Coronary artery (tissue), 2 donors: ENCODE results near the gene VPS35L.
"Not testable (repeated sequence)": the region's sequence is repeated elsewhere in the genome, so short reads cannot be mapped to it uniquely, and the experiment has no call there.

ENCODE experiments used
- DNase-seq: peaks from one replicate; pipeline ENCODE4 v3.0.0-alpha.2; 2017; ENCODE audit warnings: low spot score
- H3K27ac ChIP-seq, 2 donors: fragments of 200-600 bp; sonication (generic); one replicate each; pipeline ENCODE4 v1.5.1; 2016 to 2019
- H3K4me3 ChIP-seq: fragments of 200-600 bp; sonication (generic); 2 replicates; pipeline ENCODE4 v1.5.1; 2016; ENCODE audit warnings: mild to moderate bottlenecking, moderate library complexity
- CTCF ChIP-seq: fragments of 200-600 bp; sonication (generic); IDR thresholded peaks from one replicate; pipeline ENCODE4 v1.5.1; 2019; ENCODE audit warnings: antibody characterized with exemption

The VPS35L gene

GRCh38 chr16:19654147-19654546 lies 98.6 kb downstream of the VPS35L start:
- TF ChIP-seq CTCF, result no peak
- Histone ChIP-seq H3K27ac (no peak overlapping the region), H3K4me3 (no peak overlapping the region)
- no peak for DNase-seq

- DNase-seq, result no peak
- no peak for TF ChIP-seq CTCF
- Histone ChIP-seq H3K27ac (no peak overlapping the region), H3K4me3 (no peak overlapping the region)
Observed at GRCh38 chr16:19655242-19655777, 99.8 kb downstream of the VPS35L start.

GRCh38 chr16:19657831-19658230 lies 102.3 kb downstream of the VPS35L start:
- Histone ChIP-seq H3K27ac (no peak overlapping the region), H3K4me3 (no peak overlapping the region)
- no peak for DNase-seq
- no peak for TF ChIP-seq CTCF

GRCh38 chr16:19659554-19659953 lies 104.1 kb downstream of the VPS35L start:
- no peak overlapping the region for H3K27ac ChIP-seq
- no peak for DNase-seq
- TF ChIP-seq CTCF, result no peak
- H3K4me3 ChIP-seq, result no peak overlapping the region

- Histone ChIP-seq H3K4me3 (no peak overlapping the region), H3K27ac (no peak overlapping the region)
- no peak for DNase-seq
- TF ChIP-seq CTCF, result no peak
Observed at GRCh38 chr16:19660432-19660831, 104.9 kb downstream of the VPS35L start.

GRCh38 chr16:19662351-19662750 lies 106.8 kb downstream of the VPS35L start:
- Histone ChIP-seq H3K27ac (no peak overlapping the region), H3K4me3 (no peak overlapping the region)
- no peak for TF ChIP-seq CTCF
- no peak for DNase-seq

- DNase-seq, result no peak
- Histone ChIP-seq H3K4me3 (no peak overlapping the region), H3K27ac (no peak overlapping the region)
- TF ChIP-seq CTCF, result no peak
Observed at GRCh38 chr16:19664166-19664565, 108.7 kb downstream of the VPS35L start.

GRCh38 chr16:19665313-19665712 lies 109.8 kb downstream of the VPS35L start:
- H3K4me3 ChIP-seq, H3K27ac ChIP-seq, DNase-seq: not testable (repeated sequence)
